Measurements from ENCODE around the gene RFC5. TPM values are rescaled to one million over a fixed set of nuclear protein-coding genes. Genes with fewer than 3 reads are reported as not detected.

Gene RFC5
- total and polyA plus RNA-seq, 2 of the 13 experiments (the other 11 are each of a cell fraction or from before 2014, with no cell fraction given) = 16.8 to 51.4 TPM

GRCh38 chr12:118061011-118061872 is 44.7 kb downstream of the RFC5 start, which contains the start of gene WSB2 (continued):
- TF ChIP-seq GTF3A (CRISPR knock-in tag; conservative IDR thresholded peaks at IDR 0.05) = no peak
- no peak for TF ChIP-seq FOSL2 (CRISPR knock-in tag; IDR thresholded peaks at IDR 0.05)
- TF ChIP-seq SIN3A (IDR thresholded peaks at IDR 0.05; ENCODE audit: borderline replicate concordance, low read depth, low read length) = 0 out of 2 replicates have a peak, but pooled peaks have one; percentile 24
- TF ChIP-seq ZNF296 (CRISPR knock-in tag; conservative IDR thresholded peaks at IDR 0.05) = no peak
- no peak for TF ChIP-seq ZNF776 (CRISPR knock-in tag; IDR thresholded peaks at IDR 0.05)
- TF ChIP-seq ZNF10 (CRISPR knock-in tag; IDR thresholded peaks at IDR 0.05; ENCODE audit: borderline replicate concordance, low read depth) = no peak
- TF ChIP-seq GRHL1 (CRISPR knock-in tag; conservative IDR thresholded peaks at IDR 0.05) = no peak
- TF ChIP-seq, protein P1, sequence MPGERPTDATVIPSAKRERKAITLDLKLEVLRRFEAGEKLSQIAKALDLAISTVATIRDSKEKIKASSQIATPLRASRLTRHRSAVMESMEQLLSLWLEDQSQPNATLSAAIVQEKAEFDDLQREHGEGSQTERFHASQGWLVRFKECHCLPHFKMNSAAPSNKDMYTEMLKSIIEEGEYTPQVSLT (CRISPR knock-in tag; IDR thresholded peaks at IDR 0.05; ENCODE audit: borderline replicate concordance, low read depth) = no peak
- TF ChIP-seq, protein P2, sequence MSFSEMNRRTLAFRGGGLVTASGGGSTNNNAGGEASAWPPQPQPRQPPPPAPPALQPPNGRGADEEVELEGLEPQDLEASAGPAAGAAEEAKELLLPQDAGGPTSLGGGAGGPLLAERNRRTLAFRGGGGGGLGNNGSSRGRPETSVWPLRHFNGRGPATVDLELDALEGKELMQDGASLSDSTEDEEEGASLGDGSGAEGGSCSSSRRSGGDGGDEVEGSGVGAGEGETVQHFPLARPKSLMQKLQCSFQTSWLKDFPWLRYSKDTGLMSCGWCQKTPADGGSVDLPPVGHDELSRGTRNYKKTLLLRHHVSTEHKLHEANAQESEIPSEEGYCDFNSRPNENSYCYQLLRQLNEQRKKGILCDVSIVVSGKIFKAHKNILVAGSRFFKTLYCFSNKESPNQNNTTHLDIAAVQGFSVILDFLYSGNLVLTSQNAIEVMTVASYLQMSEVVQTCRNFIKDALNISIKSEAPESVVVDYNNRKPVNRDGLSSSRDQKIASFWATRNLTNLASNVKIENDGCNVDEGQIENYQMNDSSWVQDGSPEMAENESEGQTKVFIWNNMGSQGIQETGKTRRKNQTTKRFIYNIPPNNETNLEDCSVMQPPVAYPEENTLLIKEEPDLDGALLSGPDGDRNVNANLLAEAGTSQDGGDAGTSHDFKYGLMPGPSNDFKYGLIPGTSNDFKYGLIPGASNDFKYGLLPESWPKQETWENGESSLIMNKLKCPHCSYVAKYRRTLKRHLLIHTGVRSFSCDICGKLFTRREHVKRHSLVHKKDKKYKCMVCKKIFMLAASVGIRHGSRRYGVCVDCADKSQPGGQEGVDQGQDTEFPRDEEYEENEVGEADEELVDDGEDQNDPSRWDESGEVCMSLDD (CRISPR knock-in tag; IDR thresholded peaks at IDR 0.05; ENCODE audit: borderline replicate concordance) = no peak
- no peak for TF ChIP-seq HOXA7 (CRISPR knock-in tag; IDR thresholded peaks at IDR 0.05)
- TF ChIP-seq NR1H2 (CRISPR knock-in tag; IDR thresholded peaks at IDR 0.05; ENCODE audit: borderline replicate concordance, low read depth) = no peak
- peak; percentile 85 for TF ChIP-seq PCBP2 (optimal IDR thresholded peaks at IDR 0.05; ENCODE audit: low read depth, low read length, poor library complexity, severe bottlenecking)
- TF ChIP-seq POLR2G (IDR thresholded peaks at IDR 0.05; ENCODE audit: low read depth, low read length) = peak; percentile 74; the same call in 1 of the 2 replicates
- TF ChIP-seq ZNF510 (CRISPR knock-in tag; IDR thresholded peaks at IDR 0.05; ENCODE audit: low read depth) = no peak
- TF ChIP-seq ZNF230 (CRISPR knock-in tag; IDR thresholded peaks at IDR 0.05) = no peak
- no peak for TF ChIP-seq ATF7-NPFF (CRISPR knock-in tag; IDR thresholded peaks at IDR 0.05; ENCODE audit: low read depth)
- TF ChIP-seq, protein P3, sequence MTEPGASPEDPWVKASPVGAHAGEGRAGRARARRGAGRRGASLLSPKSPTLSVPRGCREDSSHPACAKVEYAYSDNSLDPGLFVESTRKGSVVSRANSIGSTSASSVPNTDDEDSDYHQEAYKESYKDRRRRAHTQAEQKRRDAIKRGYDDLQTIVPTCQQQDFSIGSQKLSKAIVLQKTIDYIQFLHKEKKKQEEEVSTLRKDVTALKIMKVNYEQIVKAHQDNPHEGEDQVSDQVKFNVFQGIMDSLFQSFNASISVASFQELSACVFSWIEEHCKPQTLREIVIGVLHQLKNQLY (CRISPR knock-in tag; IDR thresholded peaks at IDR 0.05) = no peak
- TF ChIP-seq, protein P4, sequence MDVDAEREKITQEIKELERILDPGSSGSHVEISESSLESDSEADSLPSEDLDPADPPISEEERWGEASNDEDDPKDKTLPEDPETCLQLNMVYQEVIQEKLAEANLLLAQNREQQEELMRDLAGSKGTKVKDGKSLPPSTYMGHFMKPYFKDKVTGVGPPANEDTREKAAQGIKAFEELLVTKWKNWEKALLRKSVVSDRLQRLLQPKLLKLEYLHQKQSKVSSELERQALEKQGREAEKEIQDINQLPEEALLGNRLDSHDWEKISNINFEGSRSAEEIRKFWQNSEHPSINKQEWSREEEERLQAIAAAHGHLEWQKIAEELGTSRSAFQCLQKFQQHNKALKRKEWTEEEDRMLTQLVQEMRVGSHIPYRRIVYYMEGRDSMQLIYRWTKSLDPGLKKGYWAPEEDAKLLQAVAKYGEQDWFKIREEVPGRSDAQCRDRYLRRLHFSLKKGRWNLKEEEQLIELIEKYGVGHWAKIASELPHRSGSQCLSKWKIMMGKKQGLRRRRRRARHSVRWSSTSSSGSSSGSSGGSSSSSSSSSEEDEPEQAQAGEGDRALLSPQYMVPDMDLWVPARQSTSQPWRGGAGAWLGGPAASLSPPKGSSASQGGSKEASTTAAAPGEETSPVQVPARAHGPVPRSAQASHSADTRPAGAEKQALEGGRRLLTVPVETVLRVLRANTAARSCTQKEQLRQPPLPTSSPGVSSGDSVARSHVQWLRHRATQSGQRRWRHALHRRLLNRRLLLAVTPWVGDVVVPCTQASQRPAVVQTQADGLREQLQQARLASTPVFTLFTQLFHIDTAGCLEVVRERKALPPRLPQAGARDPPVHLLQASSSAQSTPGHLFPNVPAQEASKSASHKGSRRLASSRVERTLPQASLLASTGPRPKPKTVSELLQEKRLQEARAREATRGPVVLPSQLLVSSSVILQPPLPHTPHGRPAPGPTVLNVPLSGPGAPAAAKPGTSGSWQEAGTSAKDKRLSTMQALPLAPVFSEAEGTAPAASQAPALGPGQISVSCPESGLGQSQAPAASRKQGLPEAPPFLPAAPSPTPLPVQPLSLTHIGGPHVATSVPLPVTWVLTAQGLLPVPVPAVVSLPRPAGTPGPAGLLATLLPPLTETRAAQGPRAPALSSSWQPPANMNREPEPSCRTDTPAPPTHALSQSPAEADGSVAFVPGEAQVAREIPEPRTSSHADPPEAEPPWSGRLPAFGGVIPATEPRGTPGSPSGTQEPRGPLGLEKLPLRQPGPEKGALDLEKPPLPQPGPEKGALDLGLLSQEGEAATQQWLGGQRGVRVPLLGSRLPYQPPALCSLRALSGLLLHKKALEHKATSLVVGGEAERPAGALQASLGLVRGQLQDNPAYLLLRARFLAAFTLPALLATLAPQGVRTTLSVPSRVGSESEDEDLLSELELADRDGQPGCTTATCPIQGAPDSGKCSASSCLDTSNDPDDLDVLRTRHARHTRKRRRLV (CRISPR knock-in tag; IDR thresholded peaks at IDR 0.05) = no peak
